Smooth muscle cell (in vitro differentiated cells): Measurements from ENCODE around the gene PLEKHG3. TPM values are rescaled to one million over a fixed set of nuclear protein-coding genes. Genes with fewer than 3 reads are reported as not detected.

ENCODE experiments used
- DNase-seq: peaks from one replicate; lab custom pipeline; 2025; ENCODE audit not compliant: unreplicated experiment; lab: John Stamatoyannopoulos, UW
- H2AFZ ChIP-seq: fragments of 200-600 bp; sonication (generic); 2 replicates; pipeline ENCODE4 v1.6.0; 2016; ENCODE audit warnings: antibody characterized with exemption, low read depth, mild to moderate bottlenecking
- H3F3A ChIP-seq: fragments of 200-600 bp; sonication (generic); 2 replicates; pipeline ENCODE4 v1.6.0; 2017; ENCODE audit warnings: antibody characterized with exemption, low read depth
- H3K27ac ChIP-seq: fragments of 200-600 bp; sonication (generic); 2 replicates; pipeline ENCODE4 v1.5.1; 2016; ENCODE audit warnings: low read depth, mild to moderate bottlenecking
- H3K27me3 ChIP-seq: fragments of 200-600 bp; sonication (generic); 2 replicates; pipeline ENCODE4 v1.6.1; 2016; ENCODE audit warnings: low read depth, mild to moderate bottlenecking
- H3K36me3 ChIP-seq: fragments of 200-600 bp; sonication (generic); 2 replicates; pipeline ENCODE4 v1.5.1; 2016; ENCODE audit warnings: low read depth
- H3K4me1 ChIP-seq: fragments of 200-600 bp; sonication (generic); 2 replicates; pipeline ENCODE4 v1.5.1; 2016; ENCODE audit warnings: low read depth
- H3K4me2 ChIP-seq: fragments of 200-600 bp; sonication (generic); 2 replicates; pipeline ENCODE4 v1.6.0; 2016; ENCODE audit warnings: mild to moderate bottlenecking
- H3K4me3 ChIP-seq: fragments of 200-600 bp; sonication (generic); 2 replicates; pipeline ENCODE4 v1.5.1; 2016; ENCODE audit warnings: mild to moderate bottlenecking
- H3K79me2 ChIP-seq: fragments of 200-600 bp; sonication (generic); 2 replicates; pipeline ENCODE4 v1.6.0; 2016; ENCODE audit warnings: low read depth, mild to moderate bottlenecking
- H3K9ac ChIP-seq: fragments of 200-600 bp; sonication (generic); 2 replicates; pipeline ENCODE4 v1.6.0; 2016; ENCODE audit warnings: low read depth
- H3K9me3 ChIP-seq: fragments of 200-600 bp; sonication (generic); replicated peaks from 2 replicates; pipeline ENCODE4 v1.5.1; 2016; ENCODE audit warnings: low read depth
- H4K20me1 ChIP-seq: fragments of 200-600 bp; sonication (generic); 2 replicates; pipeline ENCODE4 v1.6.0; 2016; ENCODE audit warnings: low read depth
- CTCF ChIP-seq: fragments of 200-600 bp; sonication (generic); IDR thresholded peaks from 2 replicates; pipeline ENCODE4 v1.5.1; 2017; ENCODE audit warnings: borderline replicate concordance, mild to moderate bottlenecking, antibody characterized with exemption; ENCODE audit not compliant: insufficient read depth, poor library complexity, severe bottlenecking
- WGBS: methylation state at CpG from one replicate; pipeline ENCODE4 v1.1.7; 2016; ENCODE audit warnings: low lambda C conversion rate; 5-methylcytosine and 5-hydroxymethylcytosine counted together
- polyA plus RNA-seq: library from polyadenylated mRNA; unstranded; fragments of >200 nt; fragmentation: Nextera tagmentation; extraction: Ambion mirVana; gene quantifications from 2 replicates; pipeline ENCODE4 v1.2.1, GENCODE V29; 2016
- total RNA-seq: library from RNA; depleted of rRNA; stranded (reverse); fragments of >200 nt; gene quantifications from 2 replicates; pipeline ENCODE4 v1.2.3, GENCODE V29; 2014

The PLEKHG3 gene
- total and polyA plus RNA-seq, 2 experiments from 2014 or later = 17.6 to 18.3 TPM

DNA sequence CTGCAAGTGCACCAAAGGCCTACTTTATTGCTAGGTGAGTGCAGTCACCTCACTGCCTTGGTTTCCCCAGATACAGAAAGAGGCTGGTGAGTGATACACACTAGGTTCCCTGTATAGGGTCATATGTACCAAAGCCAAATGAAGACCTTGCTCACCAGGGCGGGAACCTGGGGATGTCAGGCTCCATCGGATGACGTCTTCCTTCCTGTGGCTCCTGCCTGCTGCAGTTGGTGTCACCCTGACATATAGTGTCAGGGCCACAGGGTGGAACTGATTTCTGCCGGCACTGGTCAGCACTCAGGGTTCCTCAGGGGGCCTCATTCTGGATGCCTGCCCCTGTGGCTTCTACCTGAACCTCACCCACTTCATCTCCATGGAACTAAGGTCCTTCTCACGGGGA, 43.1 kb downstream of the PLEKHG3 start:
- H3K9me3 ChIP-seq = no peaks in the 10 kb centered on the region
- no peaks in the 10 kb centered on the region for H3K36me3 ChIP-seq
- TF ChIP-seq CTCF = no peak
- peaks cover 3% of the 10 kb centered on the region for H3K4me1 ChIP-seq
- no peak overlapping the region for H3K9ac ChIP-seq
- no peaks in the 10 kb centered on the region for H3K27me3 ChIP-seq
- H3K4me3 ChIP-seq = no peak overlapping the region
- DNase-seq = no peak
- no peak overlapping the region for H3K27ac ChIP-seq
- no peaks in the 10 kb centered on the region for H4K20me1 ChIP-seq
- H3F3A ChIP-seq = peaks cover 4% of the 10 kb centered on the region
- H3K4me2 ChIP-seq = no peak overlapping the region
- no peak overlapping the region for H2AFZ ChIP-seq
- no peaks in the 10 kb centered on the region for H3K79me2 ChIP-seq
- WGBS = 98% methylated on average over 5 of the region's 5 CpGs

- H3K27me3 ChIP-seq = no peaks in the 10 kb centered on the region
- peaks cover 4% of the 10 kb centered on the region for H3F3A ChIP-seq
- WGBS = 93% methylated on average over 6 of the region's 6 CpGs
- no peak overlapping the region for H3K4me2 ChIP-seq
- H3K79me2 ChIP-seq = no peaks in the 10 kb centered on the region
- no peak overlapping the region for H3K27ac ChIP-seq
- no peak for DNase-seq
- H3K4me1 ChIP-seq = peaks cover 3% of the 10 kb centered on the region
- no peak overlapping the region for H2AFZ ChIP-seq
- no peak overlapping the region for H3K4me3 ChIP-seq
- no peak for TF ChIP-seq CTCF
- no peaks in the 10 kb centered on the region for H3K9me3 ChIP-seq
- H4K20me1 ChIP-seq = no peaks in the 10 kb centered on the region
- H3K9ac ChIP-seq = no peak overlapping the region
- H3K36me3 ChIP-seq = no peaks in the 10 kb centered on the region
Observed at GRCh38 chr14:64748521-64748920, 44.3 kb downstream of the PLEKHG3 start.

GRCh38 chr14:64748995-64749714, 44.9 kb downstream of the PLEKHG3 start:
- H3K9ac ChIP-seq = no peak overlapping the region
- H3K27ac ChIP-seq = no peak overlapping the region
- DNase-seq = no peak
- TF ChIP-seq CTCF = no peak
- H3F3A ChIP-seq = peaks cover 4% of the 10 kb centered on the region
- peaks cover 3% of the 10 kb centered on the region for H3K4me1 ChIP-seq
- no peaks in the 10 kb centered on the region for H4K20me1 ChIP-seq
- no peak overlapping the region for H3K4me3 ChIP-seq
- WGBS = 97% methylated on average over 34 of the region's 51 CpGs
- H3K4me2 ChIP-seq = no peak overlapping the region
- no peaks in the 10 kb centered on the region for H3K36me3 ChIP-seq
- no peaks in the 10 kb centered on the region for H3K79me2 ChIP-seq
- no peaks in the 10 kb centered on the region for H3K9me3 ChIP-seq
- no peaks in the 10 kb centered on the region for H3K27me3 ChIP-seq
- H2AFZ ChIP-seq = no peak overlapping the region

- Histone ChIP-seq H3K4me1 (no peaks in the 10 kb centered on the region), H3K36me3 (no peaks in the 10 kb centered on the region), H3K79me2 (no peaks in the 10 kb centered on the region), H3F3A (peaks cover 5% of the 10 kb centered on the region), H3K4me2 (no peak overlapping the region), H4K20me1 (no peaks in the 10 kb centered on the region), H3K4me3 (no peak overlapping the region), H3K9ac (no peak overlapping the region), H2AFZ (no peak overlapping the region), H3K27me3 (no peaks in the 10 kb centered on the region), H3K9me3 (no peaks in the 10 kb centered on the region), H3K27ac (no peak overlapping the region)
- 99% methylated on average over 6 of the region's 6 CpGs for WGBS
- no peak for DNase-seq
- TF ChIP-seq CTCF = no peak
Observed at GRCh38 chr14:64752909-64753308, 48.7 kb downstream of the PLEKHG3 start.
